Large intestine (tissue), 3 donors: ENCODE measurements around the gene PSTK. TPM values are rescaled to one million over a fixed set of nuclear protein-coding genes. Genes with fewer than 3 reads are reported as not detected.

ENCODE experiments used
- DNase-seq, 2 donors: peaks; one replicate each; pipeline versions ENCODE4 v3.0.0 to v3.0.0-alpha.2; 2013
- H3K27ac ChIP-seq: one replicate; pipeline ENCODE4 v1.5.1; 2013; ENCODE audit warnings: low read length
- H3K27me3 ChIP-seq: 2 replicates; pipeline ENCODE4 v1.6.1; 2013; ENCODE audit warnings: low read length; ENCODE audit not compliant: control insufficient read depth, insufficient read depth
- H3K36me3 ChIP-seq: 2 replicates; pipeline ENCODE4 v1.6.1; 2013; ENCODE audit warnings: low read length; ENCODE audit not compliant: control insufficient read depth, insufficient read depth
- H3K4me1 ChIP-seq: one replicate; pipeline ENCODE4 v1.6.1; 2013; ENCODE audit warnings: low read length; ENCODE audit not compliant: control insufficient read depth, insufficient read depth
- H3K4me3 ChIP-seq: one replicate; pipeline ENCODE4 v1.5.1; 2013; ENCODE audit warnings: low read length
- H3K9me3 ChIP-seq: one replicate; pipeline ENCODE4 v1.6.1; 2013; ENCODE audit warnings: mild to moderate bottlenecking, low read depth, low read length, moderate library complexity; ENCODE audit not compliant: control insufficient read depth
- WGBS: methylation state at CpG from one replicate; pipeline ENCODE4 v1.1.5; 2013; ENCODE audit warnings: low lambda C conversion rate; ENCODE audit not compliant: insufficient coverage; 5-methylcytosine and 5-hydroxymethylcytosine counted together
- polyA plus RNA-seq: library from polyadenylated mRNA; unstranded; fragments of 120-200 nt; gene quantifications from one replicate; pipeline ENCODE4 v1.2.1, GENCODE V29; 2013

Gene PSTK
- polyA plus RNA-seq, 1 donor, result 6.8 TPM

GRCh38 chr10:122990278-122990677 is 10.1 kb downstream of the PSTK start:
- no peak for DNase-seq
- H3K36me3 ChIP-seq, result peaks cover 17% of the 10 kb centered on the region
- H3K27ac ChIP-seq, result no peak overlapping the region
- no peaks in the 10 kb centered on the region for H3K27me3 ChIP-seq
- no peaks in the 10 kb centered on the region for H3K9me3 ChIP-seq
- no peak overlapping the region for H3K4me3 ChIP-seq
- H3K4me1 ChIP-seq, result no peaks in the 10 kb centered on the region
- WGBS, result 100% methylated on average over 4 of the region's 5 CpGs

GRCh38 chr10:122992031-122992585 is 11.9 kb downstream of the PSTK start:
- H3K36me3 ChIP-seq, result peaks cover 27% of the 10 kb centered on the region
- no peak for DNase-seq
- H3K27ac ChIP-seq, result no peak overlapping the region
- H3K4me3 ChIP-seq, result no peak overlapping the region
- no peaks in the 10 kb centered on the region for H3K9me3 ChIP-seq
- H3K4me1 ChIP-seq, result no peaks in the 10 kb centered on the region
- 89% methylated on average over 1 of the region's 1 CpG for WGBS
- no peaks in the 10 kb centered on the region for H3K27me3 ChIP-seq

GRCh38 chr10:122993797-122994336 is 13.7 kb downstream of the PSTK start:
- WGBS, result no CpG with 5 or more reads among the region's 6 CpGs
- H3K36me3 ChIP-seq, result peaks cover 36% of the 10 kb centered on the region
- H3K27ac ChIP-seq, result no peak overlapping the region

GRCh38 chr10:122995936-122996335 is 15.7 kb downstream of the PSTK start:
- H3K27me3 ChIP-seq, result no peaks in the 10 kb centered on the region
- H3K9me3 ChIP-seq, result no peaks in the 10 kb centered on the region
- no peak for DNase-seq
- H3K36me3 ChIP-seq, result peaks cover 38% of the 10 kb centered on the region
- H3K27ac ChIP-seq, result no peak overlapping the region
- 93% methylated on average over 2 of the region's 4 CpGs for WGBS
- no peak overlapping the region for H3K4me3 ChIP-seq
- H3K4me1 ChIP-seq, result no peaks in the 10 kb centered on the region

More at GRCh38 chr10:122993797-122994336, 13.7 kb downstream of the PSTK start:
- no peaks in the 10 kb centered on the region for H3K4me1 ChIP-seq
- no peak for DNase-seq
- no peaks in the 10 kb centered on the region for H3K27me3 ChIP-seq
- H3K4me3 ChIP-seq, result no peak overlapping the region
- no peaks in the 10 kb centered on the region for H3K9me3 ChIP-seq

GRCh38 chr10:122997864-122998263 is 17.7 kb downstream of the PSTK start:
- WGBS, result 80% methylated on average over 1 of the region's 3 CpGs
- Histone ChIP-seq H3K4me1 (no peaks in the 10 kb centered on the region), H3K36me3 (peaks cover 36% of the 10 kb centered on the region), H3K27me3 (no peaks in the 10 kb centered on the region), H3K4me3 (no peak overlapping the region), H3K9me3 (no peaks in the 10 kb centered on the region), H3K27ac (no peak overlapping the region)
- DNase-seq, result no peak

GRCh38 chr10:122998360-122998917 is 18.2 kb downstream of the PSTK start:
- no peaks in the 10 kb centered on the region for H3K4me1 ChIP-seq
- H3K9me3 ChIP-seq, result no peaks in the 10 kb centered on the region
- H3K27ac ChIP-seq, result no peak overlapping the region
- H3K36me3 ChIP-seq, result peaks cover 36% of the 10 kb centered on the region
- no peak overlapping the region for H3K4me3 ChIP-seq
- no peaks in the 10 kb centered on the region for H3K27me3 ChIP-seq
- no peak for DNase-seq
- WGBS, result 94% methylated on average over 2 of the region's 6 CpGs

GRCh38 chr10:122998934-122999333 is 18.7 kb downstream of the PSTK start:
- H3K27me3 ChIP-seq, result no peaks in the 10 kb centered on the region
- 100% methylated on average over 1 of the region's 3 CpGs for WGBS
- no peak overlapping the region for H3K4me3 ChIP-seq
- H3K27ac ChIP-seq, result no peak overlapping the region
- no peak for DNase-seq
- H3K36me3 ChIP-seq, result peaks cover 33% of the 10 kb centered on the region
- no peaks in the 10 kb centered on the region for H3K4me1 ChIP-seq
- no peaks in the 10 kb centered on the region for H3K9me3 ChIP-seq

GRCh38 chr10:122999347-122999746 is 19.1 kb downstream of the PSTK start:
- Histone ChIP-seq H3K4me3 (no peak overlapping the region), H3K27ac (no peak overlapping the region), H3K4me1 (no peaks in the 10 kb centered on the region), H3K27me3 (no peaks in the 10 kb centered on the region), H3K9me3 (no peaks in the 10 kb centered on the region), H3K36me3 (peaks cover 29% of the 10 kb centered on the region)
- 60% methylated on average over 1 of the region's 3 CpGs for WGBS
- DNase-seq, result no peak

GRCh38 chr10:123000155-123000554 is 20.0 kb downstream of the PSTK start:
- Histone ChIP-seq H3K27me3 (no peaks in the 10 kb centered on the region), H3K27ac (no peak overlapping the region), H3K4me3 (no peak overlapping the region), H3K9me3 (no peaks in the 10 kb centered on the region), H3K4me1 (no peaks in the 10 kb centered on the region), H3K36me3 (peaks cover 24% of the 10 kb centered on the region)
- 57% methylated on average over 1 of the region's 3 CpGs for WGBS
- no peak for DNase-seq

GRCh38 chr10:123001370-123001769 is 21.2 kb downstream of the PSTK start:
- H3K4me3 ChIP-seq, result no peak overlapping the region
- peaks cover 16% of the 10 kb centered on the region for H3K36me3 ChIP-seq
- DNase-seq, result no peak
- H3K4me1 ChIP-seq, result no peaks in the 10 kb centered on the region
- no CpG with 5 or more reads among the region's 2 CpGs for WGBS
- H3K27me3 ChIP-seq, result no peaks in the 10 kb centered on the region
- no peak overlapping the region for H3K27ac ChIP-seq
- H3K9me3 ChIP-seq, result no peaks in the 10 kb centered on the region

GRCh38 chr10:123004298-123004697 is 24.1 kb downstream of the PSTK start:
- H3K27ac ChIP-seq, result no peak overlapping the region

More at GRCh38 chr10:123004298-123004697, 24.1 kb downstream of the PSTK start:
- H3K4me3 ChIP-seq, result no peak overlapping the region
- no peaks in the 10 kb centered on the region for H3K27me3 ChIP-seq
- WGBS, result no CpG with 5 or more reads among the region's 2 CpGs
- no peaks in the 10 kb centered on the region for H3K36me3 ChIP-seq
- H3K9me3 ChIP-seq, result no peaks in the 10 kb centered on the region
- DNase-seq, result no peak
- peaks cover 5% of the 10 kb centered on the region for H3K4me1 ChIP-seq
